ENCODE measurements around the gene SNX2.

Gene SNX2

GRCh38 chr5:122870219-122870856, 95.5 kb downstream of the SNX2 start:
- no peak for DNase-seq (ENCODE audit: low spot score)
- no peak for TF ChIP-seq CTCF (IDR thresholded peaks at IDR 0.05; ENCODE audit: extremely low read depth, missing control alignments)

- no peak for DNase-seq (ENCODE audit: low spot score)
- no peak for TF ChIP-seq CTCF (IDR thresholded peaks at IDR 0.05; ENCODE audit: extremely low read depth, missing control alignments)
Measured at GRCh38 chr5:122871661-122872060, 96.8 kb downstream of the SNX2 start.

GRCh38 chr5:122874179-122874875, 99.4 kb downstream of the SNX2 start:
- DNase-seq (ENCODE audit: low spot score): no peak

GRCh38 chr5:122877518-122877917, 102.6 kb downstream of the SNX2 start:
- no peak for TF ChIP-seq CTCF (IDR thresholded peaks at IDR 0.05; ENCODE audit: extremely low read depth, missing control alignments)
- no peak for DNase-seq (ENCODE audit: low spot score)

More at GRCh38 chr5:122874179-122874875, 99.4 kb downstream of the SNX2 start:
- no peak for TF ChIP-seq CTCF (IDR thresholded peaks at IDR 0.05; ENCODE audit: extremely low read depth, missing control alignments)

GRCh38 chr5:122879076-122879475, 104.2 kb downstream of the SNX2 start:
- TF ChIP-seq CTCF (IDR thresholded peaks at IDR 0.05; ENCODE audit: extremely low read depth, missing control alignments): no peak
- DNase-seq (ENCODE audit: low spot score): no peak

Data from GM20000 (cell line).